ENCODE measurements around the gene ATOH8. TPM values are rescaled to one million over a fixed set of nuclear protein-coding genes. Genes with fewer than 3 reads are reported as not detected.
A peak's percentile ranks its signal among the peaks of the same experiment; 100 is the strongest.

The ATOH8 gene
- total RNA-seq, 1 donor from 2014 or later, result 44.9 TPM

GRCh38 chr2:85770369-85770768 lies 16.6 kb downstream of the ATOH8 start:
- no peaks in the 10 kb centered on the region for H3K9me3 ChIP-seq
- ATAC-seq (no peak), DNase-seq (no peak)
- H3K36me3 ChIP-seq, result peaks cover 65% of the 10 kb centered on the region
- intact Hi-C loops (cut with DNase I), result no loop called here
- no peak for TF ChIP-seq CTCF (IDR thresholded peaks at IDR 0.05)
- no peaks in the 10 kb centered on the region for H3K27me3 ChIP-seq (ENCODE audit: low read depth)
- peaks cover 87% of the 10 kb centered on the region for H3K4me1 ChIP-seq
- no peak overlapping the region for H3K4me3 ChIP-seq
- peak overlapping the region; percentile 18 for H3K27ac ChIP-seq

GRCh38 chr2:85770786-85771409 lies 17.1 kb downstream of the ATOH8 start:
- Histone ChIP-seq H3K36me3 (peaks cover 64% of the 10 kb centered on the region), H3K4me3 (no peak overlapping the region), H3K4me1 (peaks cover 88% of the 10 kb centered on the region), H3K27me3 (ENCODE audit: low read depth) (no peaks in the 10 kb centered on the region), H3K9me3 (no peaks in the 10 kb centered on the region), H3K27ac (peak overlapping the region; percentile 18)
- ATAC-seq, result no peak
- no peak for TF ChIP-seq CTCF (IDR thresholded peaks at IDR 0.05)
- intact Hi-C loops (cut with DNase I), result no loop called here
- no peak for DNase-seq

GRCh38 chr2:85771486-85771885 lies 17.7 kb downstream of the ATOH8 start:
- intact Hi-C loops (cut with DNase I), result no loop called here
- DNase-seq (no peak), ATAC-seq (no peak)
- peaks cover 91% of the 10 kb centered on the region for H3K4me1 ChIP-seq
- no peak for TF ChIP-seq CTCF (IDR thresholded peaks at IDR 0.05)
- H3K27me3 ChIP-seq (ENCODE audit: low read depth), result no peaks in the 10 kb centered on the region
- peak overlapping the region; percentile 68 for H3K27ac ChIP-seq
- peaks cover 64% of the 10 kb centered on the region for H3K36me3 ChIP-seq
- peak overlapping the region; percentile 28 for H3K4me3 ChIP-seq
- no peaks in the 10 kb centered on the region for H3K9me3 ChIP-seq

- peaks cover 63% of the 10 kb centered on the region for H3K36me3 ChIP-seq
- peak overlapping the region; percentile 28 for H3K4me3 ChIP-seq
- H3K27ac ChIP-seq, result peak overlapping the region; percentile 68
- TF ChIP-seq CTCF (IDR thresholded peaks at IDR 0.05), result peak; percentile 21
- no peaks in the 10 kb centered on the region for H3K9me3 ChIP-seq
- intact Hi-C loops (cut with DNase I), result no loop called here
- H3K4me1 ChIP-seq, result peaks cover 95% of the 10 kb centered on the region
- H3K27me3 ChIP-seq (ENCODE audit: low read depth), result no peaks in the 10 kb centered on the region
- peak; percentile 94 for DNase-seq
- ATAC-seq, result peak; percentile 93 to 95
Observed at GRCh38 chr2:85772019-85772745, 18.4 kb downstream of the ATOH8 start.

- ATAC-seq (no peak), DNase-seq (no peak)
- no peak overlapping the region for H3K4me3 ChIP-seq
- H3K9me3 ChIP-seq, result no peaks in the 10 kb centered on the region
- intact Hi-C loops (cut with DNase I), result no loop called here
- H3K27ac ChIP-seq, result peak overlapping the region; percentile 68
- no peak for TF ChIP-seq CTCF (IDR thresholded peaks at IDR 0.05)
- H3K36me3 ChIP-seq, result peaks cover 58% of the 10 kb centered on the region
- peaks cover 98% of the 10 kb centered on the region for H3K4me1 ChIP-seq
- H3K27me3 ChIP-seq (ENCODE audit: low read depth), result no peaks in the 10 kb centered on the region
Observed at GRCh38 chr2:85772841-85773491, 19.2 kb downstream of the ATOH8 start.
